Lung (tissue), 12 donors: ENCODE measurements around the gene CST7. TPM values are rescaled to one million over a fixed set of nuclear protein-coding genes. Genes with fewer than 3 reads are reported as not detected.

Experiments used
- ATAC-seq: fragments of 200-7000 bp; cut with Tn5 transposase; one replicate; pipeline ENCODE4 v1.9.1; 2020; ENCODE audit warnings: moderate number of reproducible peaks; ENCODE audit not compliant: insufficient read depth, low FRiP score
- DNase-seq, 3 donors: peaks; one replicate each; pipeline ENCODE4 v3.0.0-alpha.2; 2013 to 2017
- H3K27ac ChIP-seq, 2 donors: one replicate each; pipeline ENCODE4 v1.5.1; 2013; ENCODE audit warnings: mild to moderate bottlenecking in 2 of 2, moderate library complexity in 2 of 2, control low read depth in 1 of 2, inconsistent platforms in 1 of 2, low read depth in 1 of 2, low read length in 1 of 2
- H3K27me3 ChIP-seq, 3 donors: one replicate each; pipeline ENCODE4 v1.5.1; 2013; ENCODE audit warnings: low read length in 2 of 3; ENCODE audit not compliant: control insufficient read depth in 3 of 3, insufficient read depth in 3 of 3
- H3K36me3 ChIP-seq, 4 donors: one replicate each; pipeline ENCODE4 v1.5.1; 2013; ENCODE audit warnings: low read length in 4 of 4, mild to moderate bottlenecking in 1 of 4, moderate library complexity in 1 of 4; ENCODE audit not compliant: control insufficient read depth in 4 of 4, insufficient read depth in 4 of 4
- H3K4me1 ChIP-seq, 5 donors: one replicate each; pipeline ENCODE4 v1.5.1; 2013; ENCODE audit warnings: low read length in 5 of 5, mild to moderate bottlenecking in 2 of 5, moderate library complexity in 1 of 5; ENCODE audit not compliant: control insufficient read depth in 5 of 5, insufficient read depth in 5 of 5
- H3K4me3 ChIP-seq: one replicate; pipeline ENCODE4 v1.5.1; 2013; ENCODE audit warnings: mild to moderate bottlenecking, control low read depth, moderate library complexity
- H3K9ac ChIP-seq, 2 donors: one replicate each; pipeline ENCODE4 v1.5.1; 2013; ENCODE audit warnings: low read length in 2 of 2, control low read depth in 1 of 2; ENCODE audit not compliant: insufficient read depth in 1 of 2
- H3K9me3 ChIP-seq, 4 donors: one replicate each; pipeline ENCODE4 v1.5.1; 2013; ENCODE audit warnings: low read length in 3 of 4, mild to moderate bottlenecking in 1 of 4, moderate library complexity in 1 of 4; ENCODE audit not compliant: control insufficient read depth in 4 of 4, insufficient read depth in 3 of 4
- CTCF ChIP-seq: IDR thresholded peaks from 2 replicates; pipeline ENCODE4 v1.5.1; 2012; ENCODE audit warnings: mild to moderate bottlenecking; ENCODE audit errors: control extremely low read depth, extremely low read depth
- WGBS, 2 donors: extraction: QIAGEN DNeasy Blood & Tissue Kit; methylation state at CpG; one replicate each; pipeline ENCODE4 v1.1.7; 2013; 5-methylcytosine and 5-hydroxymethylcytosine counted together
- polyA plus RNA-seq, 2 donors: library from polyadenylated mRNA; stranded (reverse); fragments of 200-250 nt; gene quantifications; one replicate each; pipeline ENCODE4 v1.2.1, GENCODE V29; 2013
- total RNA-seq, 2 donors: library from RNA; depleted of rRNA in 1 of 2; stranded (reverse); fragments of >200 nt in 1 of 2; gene quantifications; one replicate each; pipeline ENCODE4 v1.2.1, GENCODE V29; 2014 to 2021
- donor health status: control.
- donor health status: control.
- donor health status: Bipolar disorder and iron deficiency.
- donor health status: healthy.
- donor health status: DM: yes; HTN: yes; CAD: no.

The CST7 gene
- total and polyA plus RNA-seq, 4 donors, result 4.7 to 119 (median 8.4) TPM

GRCh38 chr20:24970030-24970553 lies 21.0 kb downstream of the CST7 start:
- no peak for ATAC-seq
- Histone ChIP-seq H3K9me3 (peaks cover 0 to 3% (median 0%) of the 10 kb centered on the region in 4 donors), H3K27ac (no peak overlapping the region), H3K27me3 (no peaks in the 10 kb centered on the region), H3K4me3 (no peak overlapping the region), H3K4me1 (peaks cover 0 to 1% (median 0%) of the 10 kb centered on the region in 5 donors), H3K9ac (no peak overlapping the region), H3K36me3 (peaks cover 28 to 62% (median 29%) of the 10 kb centered on the region in 4 donors)
- no peak for DNase-seq
- WGBS, 2 donors, result 88 to 89% methylated on average over 5 of the region's 5 CpGs
- TF ChIP-seq CTCF, result no peak

DNA sequence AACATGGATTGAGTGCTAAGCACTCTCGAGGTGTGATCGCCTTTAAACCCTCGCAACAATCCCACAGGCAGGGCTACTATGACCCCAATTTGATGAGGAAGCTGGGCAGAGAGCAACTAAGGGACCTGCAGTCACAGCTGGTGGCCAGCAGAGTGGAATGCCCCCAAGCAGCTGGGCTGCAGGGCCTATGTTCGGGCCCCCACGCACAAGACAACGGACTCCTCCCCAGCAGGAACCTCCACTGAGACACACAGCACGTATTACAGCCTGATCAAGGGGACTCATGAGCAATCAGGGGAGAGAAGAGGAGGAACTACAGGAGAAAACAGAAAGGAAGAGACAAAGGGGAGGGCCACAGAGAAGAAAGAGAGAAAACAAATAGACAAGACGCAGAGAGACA lies 21.7 kb downstream of the CST7 start:
- no peak overlapping the region for H3K27ac ChIP-seq
- H3K4me1 ChIP-seq, result peaks cover 0 to 1% (median 0%) of the 10 kb centered on the region in 5 donors
- H3K27me3 ChIP-seq, result no peaks in the 10 kb centered on the region
- no peak overlapping the region for H3K4me3 ChIP-seq
- no peak overlapping the region for H3K9ac ChIP-seq
- DNase-seq (peak in 1 of 3 donors; percentile 6), ATAC-seq (no peak)
- no peak for TF ChIP-seq CTCF
- peaks cover 0 to 3% (median 0%) of the 10 kb centered on the region in 4 donors for H3K9me3 ChIP-seq
- H3K36me3 ChIP-seq, result peaks cover 27 to 56% (median 29%) of the 10 kb centered on the region in 4 donors
- WGBS, 2 donors, result 71 to 82% methylated on average over 8 of the region's 8 CpGs

- H3K27me3 ChIP-seq, result no peaks in the 10 kb centered on the region
- no peak for TF ChIP-seq CTCF
- H3K4me1 ChIP-seq, result peaks cover 0 to 1% (median 0%) of the 10 kb centered on the region in 5 donors
- peaks cover 29 to 52% (median 30%) of the 10 kb centered on the region in 4 donors for H3K36me3 ChIP-seq
- DNase-seq (peak in 1 of 3 donors; percentile 9), ATAC-seq (no peak)
- H3K4me3 ChIP-seq, result no peak overlapping the region
- WGBS, 2 donors, result 87 to 88% methylated on average over 6 of the region's 6 CpGs
- peaks cover 0 to 5% (median 2%) of the 10 kb centered on the region in 4 donors for H3K9me3 ChIP-seq
- H3K27ac ChIP-seq, result no peak overlapping the region
- no peak overlapping the region for H3K9ac ChIP-seq
Measured at GRCh38 chr20:24971376-24972101, 22.5 kb downstream of the CST7 start.
